ENCODE data around the gene SIRPG. TPM values are rescaled to one million over a fixed set of nuclear protein-coding genes. Genes with fewer than 3 reads are reported as not detected.

Gene SIRPG
- total and polyA plus RNA-seq, 8 donors, result 0.98 to 1.1 TPM; not detected in 6

GRCh38 chr20:1600736-1601135, 56.8 kb downstream of the SIRPG start:
- DNase-seq, result no peak
- TF ChIP-seq POLR2A (IDR thresholded peaks at IDR 0.05), result no peak
- Histone ChIP-seq H3K27me3 (no peaks in the 10 kb centered on the region), H3K4me3 (no peak overlapping the region), H3K4me1 (no peaks in the 10 kb centered on the region), H3K36me3 (no peaks in the 10 kb centered on the region), H3K9me3 (no peaks in the 10 kb centered on the region), H3K27ac (no peak overlapping the region)
- intact Hi-C loops (cut with DNase I; ENCODE audit: low total_unique reads), result no loop called here
- 83% methylated on average over 5 of the region's 5 CpGs; no CpG with 5 or more reads in 4 of the 5 donors for WGBS, 5 donors

- intact Hi-C loops (cut with DNase I; ENCODE audit: low total_unique reads), result no loop called here
These were observed 62.2 kb downstream of the SIRPG start for GRCh38 chr20:1595333-1595732.

DNA sequence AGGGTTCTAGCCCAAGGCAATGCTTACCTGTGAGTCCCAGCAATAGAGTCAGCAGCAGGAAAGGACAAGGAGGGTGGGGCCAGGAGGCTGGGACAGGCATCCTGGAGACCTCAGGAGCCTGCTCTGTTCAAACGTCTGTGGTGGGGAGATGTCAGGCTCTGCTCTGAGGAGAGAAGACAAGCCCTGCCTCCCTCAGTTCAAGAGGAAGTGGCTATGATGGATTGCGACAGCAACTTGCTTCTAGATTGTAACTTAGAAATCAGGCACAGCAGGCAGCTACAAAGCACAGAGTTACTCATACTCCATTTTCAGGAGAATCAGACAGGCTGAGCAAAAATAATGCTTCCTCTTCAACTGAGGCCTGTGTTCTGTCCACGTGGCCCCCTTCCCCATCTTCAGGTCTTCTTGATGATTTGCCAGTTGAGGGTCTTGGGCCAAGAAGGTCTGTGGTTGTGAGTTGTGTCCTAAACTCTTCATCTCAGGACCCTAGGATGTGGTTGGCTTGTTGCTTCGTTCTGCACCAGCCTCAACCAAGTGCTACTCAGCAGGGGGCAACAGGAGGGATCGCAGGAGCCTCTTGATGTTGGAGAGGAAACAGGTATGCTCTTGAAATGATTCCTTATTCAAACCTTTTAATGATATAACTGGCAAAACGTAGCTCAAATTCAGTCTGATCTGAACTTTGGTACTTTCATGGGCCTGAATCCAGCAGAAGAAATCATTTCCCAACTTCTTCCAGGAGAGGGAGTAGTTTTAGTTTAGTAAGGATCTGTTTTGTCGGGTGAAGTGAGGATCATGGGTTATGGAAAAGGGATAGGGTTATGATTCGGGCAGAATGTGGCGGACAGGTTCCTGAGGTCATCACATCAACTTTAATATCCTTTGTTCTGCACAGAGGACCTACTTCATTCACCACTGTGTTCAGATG, 68.8 kb downstream of the SIRPG start:
- DNase-seq, result peak in 1 of 2 donors; percentile 46
- peak overlapping the region in 2 of 5 donors; percentile 46 to 65 for H3K27ac ChIP-seq
- intact Hi-C loops (cut with DNase I; ENCODE audit: low total_unique reads), result no loop called here

More at GRCh38 chr20:1595333-1595732, 62.2 kb downstream of the SIRPG start:
- TF ChIP-seq POLR2AphosphoS5 (IDR thresholded peaks at IDR 0.05), result no peak
- no peak for TF ChIP-seq EP300 (IDR thresholded peaks at IDR 0.05)
- no peak for TF ChIP-seq POLR2A (IDR thresholded peaks at IDR 0.05)
- TF ChIP-seq, protein P1, sequence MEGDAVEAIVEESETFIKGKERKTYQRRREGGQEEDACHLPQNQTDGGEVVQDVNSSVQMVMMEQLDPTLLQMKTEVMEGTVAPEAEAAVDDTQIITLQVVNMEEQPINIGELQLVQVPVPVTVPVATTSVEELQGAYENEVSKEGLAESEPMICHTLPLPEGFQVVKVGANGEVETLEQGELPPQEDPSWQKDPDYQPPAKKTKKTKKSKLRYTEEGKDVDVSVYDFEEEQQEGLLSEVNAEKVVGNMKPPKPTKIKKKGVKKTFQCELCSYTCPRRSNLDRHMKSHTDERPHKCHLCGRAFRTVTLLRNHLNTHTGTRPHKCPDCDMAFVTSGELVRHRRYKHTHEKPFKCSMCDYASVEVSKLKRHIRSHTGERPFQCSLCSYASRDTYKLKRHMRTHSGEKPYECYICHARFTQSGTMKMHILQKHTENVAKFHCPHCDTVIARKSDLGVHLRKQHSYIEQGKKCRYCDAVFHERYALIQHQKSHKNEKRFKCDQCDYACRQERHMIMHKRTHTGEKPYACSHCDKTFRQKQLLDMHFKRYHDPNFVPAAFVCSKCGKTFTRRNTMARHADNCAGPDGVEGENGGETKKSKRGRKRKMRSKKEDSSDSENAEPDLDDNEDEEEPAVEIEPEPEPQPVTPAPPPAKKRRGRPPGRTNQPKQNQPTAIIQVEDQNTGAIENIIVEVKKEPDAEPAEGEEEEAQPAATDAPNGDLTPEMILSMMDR (IDR thresholded peaks at IDR 0.05), result no peak
- DNase-seq, result peak in 1 of 2 donors; percentile 16
- no peak overlapping the region for H3K4me3 ChIP-seq
- 33% methylated on average over 1 of the region's 1 CpG; no CpG with 5 or more reads in 4 of the 5 donors for WGBS, 5 donors
- H3K27me3 ChIP-seq, result no peaks in the 10 kb centered on the region
- H3K36me3 ChIP-seq, result no peaks in the 10 kb centered on the region
- no peak overlapping the region for H3K27ac ChIP-seq
- no peaks in the 10 kb centered on the region for H3K9me3 ChIP-seq
- no peaks in the 10 kb centered on the region for H3K4me1 ChIP-seq

GRCh38 chr20:1587781-1588532, 69.6 kb downstream of the SIRPG start:
- no peaks in the 10 kb centered on the region for H3K9me3 ChIP-seq
- peak overlapping the region in 2 of 5 donors; percentile 46 to 65 for H3K27ac ChIP-seq
- H3K36me3 ChIP-seq, result no peaks in the 10 kb centered on the region
- TF ChIP-seq POLR2A (IDR thresholded peaks at IDR 0.05) (no peak), POLR2AphosphoS5 (IDR thresholded peaks at IDR 0.05) (no peak), EP300 (IDR thresholded peaks at IDR 0.05) (no peak)
- TF ChIP-seq, protein P1 (IDR thresholded peaks at IDR 0.05), result no peak
- WGBS, 5 donors, result 71% methylated on average over 3 of the region's 3 CpGs; no CpG with 5 or more reads in 4 of the 5 donors
- intact Hi-C loops (cut with DNase I; ENCODE audit: low total_unique reads), result no loop called here
- H3K27me3 ChIP-seq, result no peaks in the 10 kb centered on the region
- peak overlapping the region in 1 of 4 donors; percentile 15 for H3K4me3 ChIP-seq
- no peaks in the 10 kb centered on the region for H3K4me1 ChIP-seq
- DNase-seq, result no peak

More for the DNA sequence above, 68.8 kb downstream of the SIRPG start:
- no peaks in the 10 kb centered on the region for H3K9me3 ChIP-seq
- no peak overlapping the region for H3K4me3 ChIP-seq
- H3K4me1 ChIP-seq, result no peaks in the 10 kb centered on the region
- 41% methylated on average over 9 of the region's 9 CpGs; no CpG with 5 or more reads in 4 of the 5 donors for WGBS, 5 donors
- no peaks in the 10 kb centered on the region for H3K27me3 ChIP-seq
- no peaks in the 10 kb centered on the region for H3K36me3 ChIP-seq
- TF ChIP-seq POLR2A (IDR thresholded peaks at IDR 0.05), result no peak
- TF ChIP-seq, protein P1 (IDR thresholded peaks at IDR 0.05), result no peak
- TF ChIP-seq POLR2AphosphoS5 (IDR thresholded peaks at IDR 0.05), result no peak
- no peak for TF ChIP-seq EP300 (IDR thresholded peaks at IDR 0.05)

Measured in stomach (tissue), 9 donors.